Kidney (tissue), 14 donors: ENCODE data around the gene IKZF2. TPM values are rescaled to one million over a fixed set of nuclear protein-coding genes. Genes with fewer than 3 reads are reported as not detected.

ENCODE experiments used
- DNase-seq, 5 donors: peaks; one replicate each; pipeline ENCODE4 v3.0.0-alpha.2; 2013 to 2020
- FAIRE-seq: peaks from 2 replicates; lab custom pipeline; 2012; peaks lifted over from hg19 to GRCh38; lab: Jason Lieb, UNC
- H3K27ac ChIP-seq, 2 donors: one replicate each; pipeline ENCODE4 v1.7.0; 2013; ENCODE audit warnings: low read depth in 2 of 2, low read length in 2 of 2, inconsistent platforms in 1 of 2
- H3K27me3 ChIP-seq: one replicate; pipeline ENCODE4 v1.7.1; 2013; ENCODE audit warnings: low read length, inconsistent platforms; ENCODE audit not compliant: control insufficient read depth, insufficient read depth
- H3K36me3 ChIP-seq, 3 donors: one replicate each; pipeline versions ENCODE4 v1.7.0 to v1.7.1; 2013; ENCODE audit warnings: low read length in 3 of 3, control low read depth in 1 of 3, inconsistent platforms in 1 of 3; ENCODE audit not compliant: insufficient read depth in 3 of 3, control insufficient read depth in 2 of 3
- H3K4me1 ChIP-seq, 3 donors: one replicate each; pipeline versions ENCODE4 v1.7.0 to v1.7.1; 2013; ENCODE audit warnings: low read length in 3 of 3, inconsistent platforms in 1 of 3, low read depth in 1 of 3; ENCODE audit not compliant: control insufficient read depth in 2 of 3, insufficient read depth in 2 of 3
- H3K4me3 ChIP-seq, 3 donors: one replicate each; pipeline versions ENCODE4 v1.7.0 to v1.8.1; 2013; ENCODE audit warnings: low read length in 3 of 3, control low read depth in 1 of 3, inconsistent platforms in 1 of 3
- H3K9ac ChIP-seq, 3 donors: one replicate each; pipeline versions ENCODE4 v1.7.0 to v1.7.1; 2013; ENCODE audit warnings: low read length in 3 of 3, control low read depth in 1 of 3, inconsistent platforms in 1 of 3
- H3K9me3 ChIP-seq, 3 donors: one replicate each; pipeline versions ENCODE4 v1.7.0 to v1.7.1; 2013; ENCODE audit warnings: low read length in 3 of 3, control low read depth in 1 of 3, inconsistent platforms in 1 of 3; ENCODE audit not compliant: control insufficient read depth in 2 of 3, insufficient read depth in 1 of 3
- CTCF ChIP-seq: IDR thresholded peaks from 3 replicates; pipeline ENCODE4 v1.5.1; 2012; ENCODE audit warnings: mild to moderate bottlenecking, moderate library complexity, borderline replicate concordance; ENCODE audit not compliant: insufficient read depth; ENCODE audit errors: extremely low read depth
- intact Hi-C: fragments of 100-400 bp; cut with DNase I; formaldehyde crosslinking; loops from one replicate; pipeline ENCODE4 v1.11.1; 2022
- polyA plus RNA-seq: library from polyadenylated mRNA; stranded (reverse); fragments of 350-450 nt; fragmentation: Illumina TruSeq; extraction: RNeasy Lipid Tissue Mini Kit (QIAGEN cat#74804); gene quantifications from one replicate; pipeline ENCODE4 v1.2.3, GENCODE V29; 2014; ENCODE audit warnings: low read depth, low replicate concordance; ENCODE audit not compliant: insufficient read depth
- total RNA-seq: library from RNA; stranded (reverse); fragmentation: NEBNext Ultra II Directional; extraction: Animal tissue kit (Norgen Biotek cat#: 25700); gene quantifications from one replicate; pipeline ENCODE4 v1.2.1, GENCODE V29; 2021
- donor health status: control.
- donor health status: control.
- donor health status: control.
- donor health status: control.
- donor health status: control.
- donor health status: DM: yes; HTN: yes; CAD: no.
- donor health status: Normal renal cell carcinoma (clear cell type).

Gene IKZF2
- total and polyA plus RNA-seq, 2 donors from 2014 or later, result 0.75 to 12.4 TPM

GRCh38 chr2:212958757-212959295, 192.6 kb downstream of the IKZF2 start:
- Histone ChIP-seq H3K4me1 (peaks cover 0 to 4% (median 0%) of the 10 kb centered on the region in 3 donors), H3K9ac (no peak overlapping the region), H3K9me3 (no peaks in the 10 kb centered on the region), H3K4me3 (no peak overlapping the region), H3K27me3 (no peaks in the 10 kb centered on the region), H3K36me3 (no peaks in the 10 kb centered on the region), H3K27ac (no peak overlapping the region)
- intact Hi-C loops, result no loop called here
- TF ChIP-seq CTCF, result no peak
- FAIRE-seq (no peak), DNase-seq (no peak)

GRCh38 chr2:212958133-212958532, 193.3 kb downstream of the IKZF2 start:
- TF ChIP-seq CTCF, result no peak
- no peak overlapping the region for H3K27ac ChIP-seq
- no peak for DNase-seq

DNA sequence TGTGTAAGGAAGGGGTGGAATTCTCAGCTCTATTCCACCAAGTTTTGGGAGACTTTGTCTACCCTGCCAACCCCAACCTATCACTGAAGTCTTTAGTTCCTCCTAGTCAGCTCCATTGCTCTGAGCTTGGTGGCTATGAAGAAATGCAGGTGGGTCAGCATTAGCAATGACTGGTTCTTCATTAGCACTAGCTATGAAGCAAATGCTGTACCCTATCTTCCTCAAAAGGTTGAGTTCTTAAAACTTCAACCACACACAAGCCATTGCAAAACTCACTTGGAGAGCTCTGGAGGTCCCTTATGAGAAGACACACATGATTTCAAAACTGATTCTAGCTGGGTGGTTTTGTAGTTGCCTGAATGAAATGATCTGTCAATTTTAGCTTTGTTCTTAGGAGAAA, 193.8 kb downstream of the IKZF2 start:
- no peaks in the 10 kb centered on the region for H3K36me3 ChIP-seq
- H3K9ac ChIP-seq, result no peak overlapping the region
- intact Hi-C loops, result no loop called here
- peaks cover 0 to 4% (median 0%) of the 10 kb centered on the region in 3 donors for H3K4me1 ChIP-seq
- no peak overlapping the region for H3K27ac ChIP-seq
- no peak for TF ChIP-seq CTCF
- FAIRE-seq (no peak), DNase-seq (no peak)
- H3K4me3 ChIP-seq, result no peak overlapping the region
- H3K27me3 ChIP-seq, result no peaks in the 10 kb centered on the region
- H3K9me3 ChIP-seq, result no peaks in the 10 kb centered on the region

More at GRCh38 chr2:212958133-212958532, 193.3 kb downstream of the IKZF2 start:
- H3K9me3 ChIP-seq, result no peaks in the 10 kb centered on the region
- no peak overlapping the region for H3K4me3 ChIP-seq
- no peaks in the 10 kb centered on the region for H3K27me3 ChIP-seq
- peaks cover 0 to 4% (median 0%) of the 10 kb centered on the region in 3 donors for H3K4me1 ChIP-seq
- H3K36me3 ChIP-seq, result no peaks in the 10 kb centered on the region
- no peak overlapping the region for H3K9ac ChIP-seq
- no peak for FAIRE-seq
- intact Hi-C loops, result no loop called here
